Panc1 (cell line): Measurements from ENCODE around the gene CNTNAP4.

Source experiments
- POLR2AphosphoS5 ChIP-seq: IDR thresholded peaks from 2 replicates; pipeline ENCODE4 v1.6.1; 2012; ENCODE audit warnings: mild to moderate bottlenecking, low read depth, low read length, moderate library complexity
- TCF7L2 ChIP-seq: IDR thresholded peaks from 2 replicates; pipeline ENCODE4 v1.6.1; 2011; ENCODE audit warnings: mild to moderate bottlenecking, low read depth, low read length, inconsistent platforms
- TF ChIP-seq, protein P1 (sequence below): fragments of 450-650 bp; IDR thresholded peaks from 2 replicates; pipeline ENCODE4 v1.5.1; 2017; ENCODE audit warnings: mild to moderate bottlenecking

DNA sequence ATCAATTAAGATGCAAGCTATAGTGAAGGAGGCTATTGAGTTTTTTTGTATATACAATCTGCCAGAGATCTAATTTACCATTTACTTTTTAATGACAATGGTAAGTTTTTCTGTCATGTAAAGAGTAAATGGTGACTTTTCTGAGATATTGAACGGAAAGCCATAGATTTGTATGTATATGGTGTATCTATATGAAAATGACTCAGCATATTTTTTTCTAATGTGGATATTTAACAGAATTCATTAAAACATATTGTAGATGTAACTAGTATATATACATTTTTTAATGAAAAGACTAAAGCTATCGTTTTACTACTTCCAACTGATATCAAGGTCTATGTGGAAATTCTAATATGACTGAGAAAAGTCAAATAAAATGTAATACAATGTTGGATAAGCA is 34.1 kb downstream of the CNTNAP4 start:
- TF ChIP-seq, protein P1, sequence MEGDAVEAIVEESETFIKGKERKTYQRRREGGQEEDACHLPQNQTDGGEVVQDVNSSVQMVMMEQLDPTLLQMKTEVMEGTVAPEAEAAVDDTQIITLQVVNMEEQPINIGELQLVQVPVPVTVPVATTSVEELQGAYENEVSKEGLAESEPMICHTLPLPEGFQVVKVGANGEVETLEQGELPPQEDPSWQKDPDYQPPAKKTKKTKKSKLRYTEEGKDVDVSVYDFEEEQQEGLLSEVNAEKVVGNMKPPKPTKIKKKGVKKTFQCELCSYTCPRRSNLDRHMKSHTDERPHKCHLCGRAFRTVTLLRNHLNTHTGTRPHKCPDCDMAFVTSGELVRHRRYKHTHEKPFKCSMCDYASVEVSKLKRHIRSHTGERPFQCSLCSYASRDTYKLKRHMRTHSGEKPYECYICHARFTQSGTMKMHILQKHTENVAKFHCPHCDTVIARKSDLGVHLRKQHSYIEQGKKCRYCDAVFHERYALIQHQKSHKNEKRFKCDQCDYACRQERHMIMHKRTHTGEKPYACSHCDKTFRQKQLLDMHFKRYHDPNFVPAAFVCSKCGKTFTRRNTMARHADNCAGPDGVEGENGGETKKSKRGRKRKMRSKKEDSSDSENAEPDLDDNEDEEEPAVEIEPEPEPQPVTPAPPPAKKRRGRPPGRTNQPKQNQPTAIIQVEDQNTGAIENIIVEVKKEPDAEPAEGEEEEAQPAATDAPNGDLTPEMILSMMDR = no peak
- TF ChIP-seq POLR2AphosphoS5 (no peak), TCF7L2 (no peak)
